ENCODE measurements around the gene PROX2.

The PROX2 gene, protein sequence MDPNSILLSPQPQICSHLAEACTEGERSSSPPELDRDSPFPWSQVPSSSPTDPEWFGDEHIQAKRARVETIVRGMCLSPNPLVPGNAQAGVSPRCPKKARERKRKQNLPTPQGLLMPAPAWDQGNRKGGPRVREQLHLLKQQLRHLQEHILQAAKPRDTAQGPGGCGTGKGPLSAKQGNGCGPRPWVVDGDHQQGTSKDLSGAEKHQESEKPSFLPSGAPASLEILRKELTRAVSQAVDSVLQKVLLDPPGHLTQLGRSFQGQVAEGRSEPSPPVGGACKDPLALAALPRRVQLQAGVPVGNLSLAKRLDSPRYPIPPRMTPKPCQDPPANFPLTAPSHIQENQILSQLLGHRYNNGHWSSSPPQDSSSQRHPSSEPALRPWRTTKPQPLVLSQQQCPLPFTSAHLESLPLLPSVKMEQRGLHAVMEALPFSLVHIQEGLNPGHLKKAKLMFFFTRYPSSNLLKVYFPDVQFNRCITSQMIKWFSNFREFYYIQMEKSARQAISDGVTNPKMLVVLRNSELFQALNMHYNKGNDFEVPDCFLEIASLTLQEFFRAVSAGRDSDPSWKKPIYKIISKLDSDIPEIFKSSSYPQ

DNA sequence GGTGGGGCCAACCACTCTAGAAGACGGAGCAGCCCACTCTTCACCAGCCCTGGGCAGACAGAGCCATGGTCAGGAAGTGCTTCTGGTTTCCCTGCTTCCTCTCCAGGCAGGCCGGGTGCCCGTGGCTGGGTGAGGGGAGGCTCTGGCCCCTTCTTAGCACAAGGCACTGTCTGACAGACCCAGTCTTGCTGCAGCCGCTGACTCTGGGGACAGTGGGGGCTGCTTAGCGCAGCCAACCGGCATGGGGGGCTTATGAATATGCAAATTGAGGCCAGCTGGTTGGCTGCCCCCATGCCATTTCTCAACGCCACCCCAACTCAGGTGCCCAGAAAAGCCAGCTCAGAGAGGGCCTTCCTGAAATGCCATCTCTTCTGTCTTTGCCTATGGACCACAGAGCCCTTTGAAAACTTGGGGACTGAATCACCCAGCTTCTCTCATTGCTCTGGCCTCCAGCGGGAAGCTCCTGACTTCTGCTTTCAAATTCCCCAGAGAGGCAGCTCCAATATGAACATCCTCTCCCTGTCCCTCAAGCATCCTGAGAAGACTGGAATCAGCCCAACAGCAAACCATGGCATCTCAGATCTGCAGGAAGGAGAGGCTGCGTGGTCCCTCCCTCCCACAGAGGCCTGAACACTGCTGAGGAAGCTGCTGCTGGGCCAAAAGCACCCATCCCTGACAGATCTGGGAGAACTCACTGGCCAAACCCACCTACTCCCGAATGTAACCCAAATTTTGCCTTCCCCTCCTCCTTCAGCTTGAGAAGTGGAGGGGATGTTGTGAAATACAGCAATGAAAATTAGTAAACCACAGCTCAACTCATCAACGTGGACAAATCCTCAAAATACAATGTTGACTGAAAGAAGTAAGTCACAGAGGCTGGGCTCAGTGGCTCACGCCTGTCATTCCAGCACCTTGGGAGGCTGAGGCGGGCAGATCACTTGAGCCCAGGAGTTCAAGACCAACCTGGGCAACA lies at the start of gene PROX2:
PROX2 (minus strand) TSS at position 205 of the 973 bp plus-strand sequence. CDS start 12,311 bp downstream, outside the sequence.
- no peak within 1 kb of the TSS for H3K4me3 ChIP-seq (ENCODE audit: low read depth, low read length)
- in situ Hi-C loops (cut with HindIII; ENCODE audit: low sequenced_read_pairs) = no loop called here
- DNase-seq (ENCODE audit: low read depth, low spot score) = no peak
- TF ChIP-seq, protein P1, sequence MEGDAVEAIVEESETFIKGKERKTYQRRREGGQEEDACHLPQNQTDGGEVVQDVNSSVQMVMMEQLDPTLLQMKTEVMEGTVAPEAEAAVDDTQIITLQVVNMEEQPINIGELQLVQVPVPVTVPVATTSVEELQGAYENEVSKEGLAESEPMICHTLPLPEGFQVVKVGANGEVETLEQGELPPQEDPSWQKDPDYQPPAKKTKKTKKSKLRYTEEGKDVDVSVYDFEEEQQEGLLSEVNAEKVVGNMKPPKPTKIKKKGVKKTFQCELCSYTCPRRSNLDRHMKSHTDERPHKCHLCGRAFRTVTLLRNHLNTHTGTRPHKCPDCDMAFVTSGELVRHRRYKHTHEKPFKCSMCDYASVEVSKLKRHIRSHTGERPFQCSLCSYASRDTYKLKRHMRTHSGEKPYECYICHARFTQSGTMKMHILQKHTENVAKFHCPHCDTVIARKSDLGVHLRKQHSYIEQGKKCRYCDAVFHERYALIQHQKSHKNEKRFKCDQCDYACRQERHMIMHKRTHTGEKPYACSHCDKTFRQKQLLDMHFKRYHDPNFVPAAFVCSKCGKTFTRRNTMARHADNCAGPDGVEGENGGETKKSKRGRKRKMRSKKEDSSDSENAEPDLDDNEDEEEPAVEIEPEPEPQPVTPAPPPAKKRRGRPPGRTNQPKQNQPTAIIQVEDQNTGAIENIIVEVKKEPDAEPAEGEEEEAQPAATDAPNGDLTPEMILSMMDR (IDR thresholded peaks at IDR 0.05; ENCODE audit: low read depth, low read length) = no peak

DNA sequence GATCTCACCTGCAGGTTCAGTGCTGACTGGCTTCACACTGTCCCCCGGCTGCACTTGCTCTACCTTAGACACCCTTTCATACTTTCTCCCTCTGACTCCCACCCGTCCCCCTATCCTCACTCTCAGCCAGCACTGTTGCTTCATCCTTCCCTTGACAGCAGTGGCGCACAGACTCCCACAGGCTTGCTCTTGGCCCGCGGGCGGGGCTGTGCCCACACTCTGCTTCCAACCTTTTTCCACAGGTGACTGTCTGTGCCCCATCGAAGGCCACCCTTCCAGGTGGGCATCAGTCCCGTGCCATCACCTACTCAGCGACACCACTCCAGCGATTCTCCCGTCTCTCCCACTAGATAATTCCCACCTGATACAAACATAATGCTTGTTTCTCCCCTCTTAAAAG lies 48.1 kb upstream of the PROX2 start:
- H3K4me3 ChIP-seq (ENCODE audit: low read depth, low read length) = no peak overlapping the region
- in situ Hi-C loops (cut with HindIII; ENCODE audit: low sequenced_read_pairs) = no loop called here
- DNase-seq (ENCODE audit: low read depth, low spot score) = no peak
- TF ChIP-seq, protein P1 (IDR thresholded peaks at IDR 0.05; ENCODE audit: low read depth, low read length) = no peak

DNA sequence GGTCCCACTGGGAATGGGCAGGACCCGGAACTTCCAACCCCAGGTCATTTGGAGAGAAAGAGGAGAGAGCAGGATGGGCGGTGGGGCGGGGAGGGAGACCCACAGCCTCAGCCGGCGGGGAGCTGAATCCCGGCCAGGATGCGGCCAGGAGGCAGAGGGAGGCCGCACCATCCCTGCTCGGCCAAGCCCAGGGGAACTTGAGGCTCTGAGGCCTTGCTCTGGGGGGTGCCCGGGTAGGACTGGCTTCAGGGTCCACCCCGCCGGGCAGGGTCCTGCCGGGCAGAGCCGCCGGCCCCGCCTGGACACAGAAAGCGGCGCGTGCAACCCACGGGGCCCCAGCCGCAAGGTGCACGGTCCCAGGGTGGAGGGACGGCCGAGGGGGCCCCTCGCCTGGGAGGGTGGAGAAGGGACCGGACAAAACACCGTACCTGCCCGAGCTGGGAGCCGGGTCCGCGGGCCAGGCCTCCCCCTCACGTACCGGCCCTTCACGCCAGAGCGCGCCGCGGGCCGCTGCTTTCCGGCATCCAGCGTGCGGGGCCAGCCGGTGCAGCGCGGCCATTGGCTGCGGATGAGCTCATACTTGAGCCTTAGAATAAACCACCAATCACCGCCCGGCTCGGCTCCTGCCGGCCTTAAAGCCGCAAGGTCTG lies 46.9 kb upstream of the PROX2 start, which contains the start of gene RPS6KL1:
RPS6KL1 (minus strand) TSS at position 509 of the 650 bp plus-strand sequence. CDS start 1,719 bp downstream, outside the sequence.
- DNase-seq (ENCODE audit: low read depth, low spot score) = peak; percentile 79
- H3K4me3 ChIP-seq (ENCODE audit: low read depth, low read length) = peak within 1 kb of the TSS; percentile 51
- in situ Hi-C loops (cut with HindIII; ENCODE audit: low sequenced_read_pairs) = no loop called here
- TF ChIP-seq, protein P1 (IDR thresholded peaks at IDR 0.05; ENCODE audit: low read depth, low read length) = no peak

DNA sequence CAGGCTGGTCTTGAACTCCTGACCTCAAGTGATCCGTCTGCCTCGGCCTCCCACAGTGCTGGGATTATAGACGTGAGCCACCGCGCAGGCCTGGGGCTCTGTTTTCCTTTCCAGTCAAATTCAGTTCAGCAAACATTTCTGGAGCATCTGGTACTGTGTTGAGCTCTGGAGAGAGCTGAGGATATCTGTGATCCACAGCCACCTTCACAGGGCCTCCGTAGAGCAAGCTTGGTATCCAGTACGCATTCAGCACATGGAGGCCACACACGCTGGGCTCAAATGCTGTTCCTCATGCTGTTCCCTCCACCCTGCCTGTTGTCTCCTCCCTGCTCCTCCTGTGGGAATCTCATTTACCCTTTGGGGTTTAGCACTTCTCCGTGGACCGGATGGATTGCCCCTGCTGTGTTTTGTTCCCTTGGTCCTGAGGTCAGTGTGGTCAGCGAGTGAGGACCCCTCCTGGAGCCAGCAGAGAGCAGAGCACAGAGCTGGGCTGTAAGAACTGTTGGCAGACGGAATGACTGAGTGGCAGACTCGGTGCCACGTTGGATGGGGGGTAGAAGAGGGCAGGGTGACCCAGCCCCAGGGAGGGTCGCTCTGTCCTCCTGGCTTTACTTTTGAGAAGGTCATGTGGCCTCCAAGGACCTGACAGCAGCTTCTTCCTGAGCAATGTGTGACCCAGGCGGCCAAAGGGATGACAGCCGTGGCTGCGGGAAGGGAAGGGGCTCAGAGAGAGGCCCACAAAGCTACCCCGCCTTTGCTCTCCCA lies 46.2 kb upstream of the PROX2 start:
- no peak for DNase-seq (ENCODE audit: low read depth, low spot score)
- in situ Hi-C loops (cut with HindIII; ENCODE audit: low sequenced_read_pairs) = no loop called here
- peak overlapping the region; percentile 51 for H3K4me3 ChIP-seq (ENCODE audit: low read depth, low read length)
- TF ChIP-seq, protein P1 (IDR thresholded peaks at IDR 0.05; ENCODE audit: low read depth, low read length) = no peak

DNA sequence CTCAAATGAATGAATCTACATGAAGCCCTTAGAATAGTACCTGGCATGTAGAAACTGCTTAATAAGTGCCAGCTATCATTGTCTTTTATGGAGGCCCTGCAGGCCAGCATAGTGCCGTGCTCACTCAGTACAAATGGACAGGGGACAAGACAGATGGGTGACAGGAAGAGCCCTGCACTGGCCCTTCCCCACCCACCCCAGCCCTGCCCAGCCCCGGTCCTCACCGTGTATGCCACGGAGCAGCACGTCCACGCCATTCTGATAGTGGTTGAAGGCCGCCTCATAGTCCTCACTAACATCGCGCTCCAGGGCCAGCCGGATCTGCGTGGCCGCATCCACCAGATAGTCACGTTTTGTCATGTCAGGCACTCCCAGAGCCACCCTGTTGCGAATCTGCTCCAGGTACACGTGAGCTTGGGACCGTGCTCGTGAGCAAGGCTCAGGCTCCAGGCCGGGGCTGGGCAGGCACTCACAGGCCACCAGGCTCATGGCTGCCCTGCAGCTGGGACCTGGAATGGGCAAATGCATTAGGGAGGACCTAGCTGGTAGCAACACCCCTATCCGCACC lies 45.2 kb upstream of the PROX2 start:
- in situ Hi-C loops (cut with HindIII; ENCODE audit: low sequenced_read_pairs) = no loop called here
- TF ChIP-seq, protein P1 (IDR thresholded peaks at IDR 0.05; ENCODE audit: low read depth, low read length) = no peak
- H3K4me3 ChIP-seq (ENCODE audit: low read depth, low read length) = no peak overlapping the region
- no peak for DNase-seq (ENCODE audit: low read depth, low spot score)
